AG08395 (cell line): ENCODE data around the gene ABHD12B.
"Not testable (repeated sequence)": the region's sequence is repeated elsewhere in the genome, so short reads cannot be mapped to it uniquely, and the experiment has no call there.

Source experiments
- DNase-seq: peaks from one replicate; pipeline ENCODE4 v3.0.0; 2012; ENCODE audit warnings: mixed read lengths, low spot score

The ABHD12B gene

GRCh38 chr14:50936882-50937281 is 65.0 kb downstream of the ABHD12B start:
- no peak for DNase-seq

DNA sequence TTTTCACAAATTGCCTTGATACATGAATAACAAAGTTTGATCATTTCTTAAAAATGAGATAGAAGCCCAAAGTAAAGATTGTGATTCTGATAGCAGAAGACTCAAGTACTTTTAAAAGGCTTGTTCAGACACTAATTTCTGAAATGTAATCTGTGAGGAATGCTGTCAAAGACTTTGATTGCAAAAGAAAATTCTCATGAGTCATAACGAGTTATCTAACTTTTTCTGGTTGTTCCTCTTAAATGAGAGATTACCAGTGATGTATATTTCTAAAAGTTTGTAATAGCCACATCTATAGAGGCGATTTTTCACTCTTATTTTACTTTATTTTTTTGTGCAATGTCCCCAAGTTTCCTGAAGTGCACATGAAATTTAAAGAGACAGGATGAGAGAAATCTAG is 65.5 kb downstream of the ABHD12B start:
- DNase-seq = peak; percentile 41

DNA sequence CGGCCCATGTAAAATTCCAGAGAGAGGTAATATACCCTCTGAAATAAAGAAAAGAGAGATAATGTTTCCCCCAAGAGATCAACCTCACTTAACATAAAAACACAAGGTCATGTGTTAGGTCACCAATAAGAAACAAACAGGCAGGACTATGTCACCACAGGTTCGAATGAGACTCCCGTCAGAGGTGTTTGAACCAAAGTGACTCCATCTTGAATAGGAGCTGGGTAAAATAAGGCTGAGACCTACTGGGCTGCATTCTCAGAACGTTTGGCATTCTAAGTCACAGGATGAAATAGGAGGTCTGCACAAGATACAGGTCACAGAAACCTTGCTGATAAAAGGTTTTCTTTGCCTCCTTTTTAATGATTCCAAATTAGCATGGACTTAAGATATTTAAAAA is 65.9 kb downstream of the ABHD12B start:
- DNase-seq = no peak

- DNase-seq = peak; percentile 63
These were observed 69.3 kb downstream of the ABHD12B start for GRCh38 chr14:50941151-50941550.

- DNase-seq = not testable (repeated sequence)
These were observed 69.8 kb downstream of the ABHD12B start for GRCh38 chr14:50941638-50942037.

GRCh38 chr14:50943261-50943942 is 71.5 kb downstream of the ABHD12B start:
- DNase-seq = peak; percentile 44

DNA sequence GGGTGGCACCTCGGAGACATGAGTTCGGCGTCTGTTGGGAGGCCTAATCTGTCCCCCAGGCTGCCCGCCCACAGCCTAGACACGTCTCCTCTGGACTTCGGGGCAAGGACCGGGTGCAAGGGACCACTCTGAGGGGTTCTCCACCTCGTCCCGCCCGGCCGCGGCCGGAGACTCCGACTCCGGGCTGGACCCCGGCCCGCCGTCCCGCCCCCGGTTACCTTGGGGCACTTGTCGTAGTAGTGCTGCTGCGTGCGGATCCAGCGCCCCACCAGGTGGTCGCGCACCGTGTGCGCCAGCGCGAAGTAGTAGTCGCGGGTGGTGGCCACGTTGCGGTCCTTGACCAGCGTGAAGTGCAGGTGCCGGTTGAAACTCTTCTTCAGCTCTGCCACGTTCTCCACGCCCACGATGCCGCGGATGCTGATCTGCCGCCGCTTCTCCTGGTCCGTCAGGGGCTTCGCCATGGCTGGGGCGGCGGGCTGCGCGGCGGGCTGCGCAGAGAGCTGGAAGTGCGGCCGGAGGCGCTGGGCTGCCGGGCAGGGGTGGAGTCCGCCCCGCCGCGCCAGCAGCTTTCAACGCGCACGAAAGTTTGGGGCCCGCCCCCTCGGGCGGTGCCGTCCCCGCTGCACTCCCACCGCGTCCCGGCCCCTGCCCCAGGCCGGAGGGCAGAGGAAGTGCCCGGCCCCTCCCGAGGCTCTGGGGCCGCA is 72.2 kb downstream of the ABHD12B start, which contains the start of gene PYGL:
Gene PYGL, minus strand, starts transcription at position 541 of the 704 bp plus-strand sequence. Its CDS starts 80 bp downstream, at position 461.
- peak; percentile 79 for DNase-seq

- DNase-seq = peak; percentile 49
These were observed 73.0 kb downstream of the ABHD12B start for GRCh38 chr14:50944647-50945413.

- no peak for DNase-seq
These were observed 74.5 kb downstream of the ABHD12B start for GRCh38 chr14:50946234-50946935.

GRCh38 chr14:50947446-50947845 is 75.6 kb downstream of the ABHD12B start:
- no peak for DNase-seq

DNA sequence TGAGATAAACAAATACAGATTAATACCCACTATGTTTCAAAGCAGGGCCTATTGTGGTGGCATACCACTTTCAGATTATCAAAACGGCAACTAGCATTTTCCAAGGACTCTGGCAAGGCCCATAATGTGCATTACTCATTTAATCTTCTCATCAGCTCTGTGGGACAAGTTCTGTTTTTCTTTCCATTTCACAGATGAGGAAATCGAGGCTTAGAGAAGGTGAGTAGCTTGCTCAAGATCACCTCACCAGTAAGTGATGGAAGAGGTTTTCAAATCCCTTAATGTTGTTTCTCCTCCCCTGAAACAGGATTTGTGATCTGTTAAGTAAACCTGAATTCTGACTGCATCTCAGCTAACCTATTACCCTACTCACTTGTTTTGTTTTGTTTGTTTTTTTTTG is 76.4 kb downstream of the ABHD12B start:
- DNase-seq = no peak

GRCh38 chr14:50951032-50951431 is 79.2 kb downstream of the ABHD12B start:
- no peak for DNase-seq

DNA sequence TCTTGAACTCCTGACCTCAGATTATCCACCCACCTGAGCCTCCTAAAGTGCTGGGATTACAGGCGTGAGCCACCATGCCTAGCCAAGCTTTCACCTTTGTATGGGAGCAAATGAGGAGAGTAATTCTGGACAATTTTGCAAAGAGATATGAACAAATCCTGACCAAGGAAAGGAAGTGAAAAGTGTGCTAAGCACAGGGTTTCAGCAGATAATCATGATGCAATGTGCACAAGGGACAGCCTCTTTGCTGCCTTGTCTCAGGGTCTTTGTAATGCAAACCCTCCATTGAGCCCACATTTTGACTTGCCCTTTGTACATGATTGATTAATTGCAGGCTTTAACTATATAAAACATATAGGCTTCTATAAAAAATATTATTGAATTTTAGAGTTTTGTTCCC is 81.6 kb downstream of the ABHD12B start:
- no peak for DNase-seq
